Immature natural killer cell (primary cell): ENCODE data around the gene GZF1. TPM values are rescaled to one million over a fixed set of nuclear protein-coding genes. Genes with fewer than 3 reads are reported as not detected.
A peak's percentile ranks its signal among the peaks of the same experiment; 100 is the strongest.

Experiments
- DNase-seq, 3 donors: peaks; one replicate each; pipeline ENCODE4 v3.0.0; 2022; ENCODE audit warnings: mixed read lengths in 1 of 3
- H3K27ac Mint-ChIP-seq, 6 donors: one replicate each; pipeline ENCODE4 v1.8.0; 2020; ENCODE audit warnings: mixed read lengths in 6 of 6, mild to moderate bottlenecking in 5 of 6, inconsistent platforms in 4 of 6, moderate library complexity in 3 of 6
- H3K27me3 Mint-ChIP-seq, 3 donors: one replicate each; pipeline ENCODE4 v1.8.0; 2020 to 2021; ENCODE audit warnings: low read depth in 3 of 3, mild to moderate bottlenecking in 3 of 3, mixed read lengths in 3 of 3, moderate library complexity in 3 of 3, inconsistent platforms in 1 of 3
- H3K36me3 Mint-ChIP-seq, 3 donors: one replicate each; pipeline ENCODE4 v1.8.0; 2020; ENCODE audit warnings: mixed read lengths in 3 of 3, inconsistent platforms in 2 of 3, mild to moderate bottlenecking in 2 of 3
- H3K4me1 Mint-ChIP-seq, 2 donors: one replicate each; pipeline ENCODE4 v1.8.0; 2020; ENCODE audit warnings: inconsistent platforms in 2 of 2, mild to moderate bottlenecking in 2 of 2, mixed read lengths in 2 of 2, moderate library complexity in 1 of 2
- H3K4me3 Mint-ChIP-seq, 5 donors: one replicate each; pipeline ENCODE4 v1.8.0; 2020; ENCODE audit warnings: mild to moderate bottlenecking in 5 of 5, mixed read lengths in 5 of 5, inconsistent platforms in 3 of 5, moderate library complexity in 3 of 5
- H3K9me3 Mint-ChIP-seq, 6 donors: one replicate each; pipeline ENCODE4 v1.8.0; 2020; ENCODE audit warnings: mild to moderate bottlenecking in 6 of 6, mixed read lengths in 6 of 6, inconsistent platforms in 4 of 6, moderate library complexity in 3 of 6
- polyA plus RNA-seq, 3 donors: library from polyadenylated mRNA; unstranded; fragments of 300-500 nt; fragmentation: Illumina TruSeq; gene quantifications; one replicate each; pipeline ENCODE4 v1.2.3, GENCODE V29; 2021

Gene GZF1
- 1 to 10 TPM; 3.5 to 7.0 (median 5.5) TPM for polyA plus RNA-seq

- Mint-ChIP-seq H3K4me1 (peaks cover 55 to 71% of the 10 kb centered on the region in 2 donors), H3K9me3 (peaks cover 0 to 2% (median 0%) of the 10 kb centered on the region in 6 donors), H3K4me3 (peak within 1 kb of the TSS; percentile 97 to 98 (median 98)), H3K36me3 (peaks cover 10 to 14% (median 12%) of the 10 kb centered on the region in 3 donors), H3K27ac (peak within 1 kb of the TSS; percentile 97 to 100 (median 100)), H3K27me3 (peaks cover 26 to 34% (median 33%) of the 10 kb centered on the region in 3 donors)
- DNase-seq: peak; percentile 99 to 100 (median 100)
Measured at GRCh38 chr20:23361476-23362391, at the start of gene GZF1. GZF1 (plus strand) TSS chr20:23362182; CDS start chr20:23364384, 2,202 bp downstream.

- Mint-ChIP-seq H3K4me3 (no peak overlapping the region), H3K4me1 (no peaks in the 10 kb centered on the region), H3K36me3 (no peaks in the 10 kb centered on the region), H3K27me3 (peaks cover 0 to 4% (median 0%) of the 10 kb centered on the region in 3 donors), H3K9me3 (peaks cover 0 to 3% (median 0%) of the 10 kb centered on the region in 6 donors), H3K27ac (no peak overlapping the region)
- DNase-seq: no peak
Measured at GRCh38 chr20:23313271-23313670, 48.7 kb upstream of the GZF1 start.

GRCh38 chr20:23314699-23315098 is 47.3 kb upstream of the GZF1 start:
- peaks cover 0 to 1% (median 0%) of the 10 kb centered on the region in 3 donors for H3K27me3 Mint-ChIP-seq
- H3K36me3 Mint-ChIP-seq: no peaks in the 10 kb centered on the region
- H3K9me3 Mint-ChIP-seq: peaks cover 0 to 3% (median 0%) of the 10 kb centered on the region in 6 donors
- no peak overlapping the region for H3K4me3 Mint-ChIP-seq
- H3K4me1 Mint-ChIP-seq: no peaks in the 10 kb centered on the region
- no peak overlapping the region for H3K27ac Mint-ChIP-seq
- no peak for DNase-seq

GRCh38 chr20:23315099-23315498 is 46.9 kb upstream of the GZF1 start:
- Mint-ChIP-seq H3K4me3 (no peak overlapping the region), H3K4me1 (no peaks in the 10 kb centered on the region), H3K27ac (no peak overlapping the region), H3K9me3 (peaks cover 0 to 3% (median 0%) of the 10 kb centered on the region in 6 donors), H3K27me3 (peaks cover 0 to 1% (median 0%) of the 10 kb centered on the region in 3 donors), H3K36me3 (no peaks in the 10 kb centered on the region)
- DNase-seq: no peak

- Mint-ChIP-seq H3K27ac (no peak overlapping the region), H3K4me3 (no peak overlapping the region), H3K4me1 (no peaks in the 10 kb centered on the region), H3K9me3 (no peaks in the 10 kb centered on the region), H3K27me3 (peaks cover 0 to 2% (median 0%) of the 10 kb centered on the region in 3 donors), H3K36me3 (no peaks in the 10 kb centered on the region)
- DNase-seq: no peak
Measured at GRCh38 chr20:23316626-23317025, 45.4 kb upstream of the GZF1 start.

- H3K4me3 Mint-ChIP-seq: no peak overlapping the region
- no peak for DNase-seq
- peaks cover 0 to 2% (median 0%) of the 10 kb centered on the region in 3 donors for H3K27me3 Mint-ChIP-seq
- H3K36me3 Mint-ChIP-seq: no peaks in the 10 kb centered on the region
- H3K27ac Mint-ChIP-seq: no peak overlapping the region
- H3K9me3 Mint-ChIP-seq: no peaks in the 10 kb centered on the region
- no peaks in the 10 kb centered on the region for H3K4me1 Mint-ChIP-seq
Measured at GRCh38 chr20:23317081-23317480, 44.9 kb upstream of the GZF1 start.

GRCh38 chr20:23318347-23318746 is 43.6 kb upstream of the GZF1 start:
- Mint-ChIP-seq H3K9me3 (no peaks in the 10 kb centered on the region), H3K36me3 (no peaks in the 10 kb centered on the region), H3K4me1 (no peaks in the 10 kb centered on the region)

GRCh38 chr20:23320317-23320716 is 41.7 kb upstream of the GZF1 start:
- Mint-ChIP-seq H3K9me3 (no peaks in the 10 kb centered on the region), H3K4me3 (no peak overlapping the region), H3K27me3 (peaks cover 0 to 6% (median 0%) of the 10 kb centered on the region in 3 donors), H3K27ac (no peak overlapping the region), H3K36me3 (no peaks in the 10 kb centered on the region), H3K4me1 (no peaks in the 10 kb centered on the region)
- no peak for DNase-seq

More at GRCh38 chr20:23318347-23318746, 43.6 kb upstream of the GZF1 start:
- no peak overlapping the region for H3K27ac Mint-ChIP-seq
- H3K27me3 Mint-ChIP-seq: peaks cover 0 to 2% (median 0%) of the 10 kb centered on the region in 3 donors
- no peak for DNase-seq
- H3K4me3 Mint-ChIP-seq: no peak overlapping the region

GRCh38 chr20:23325107-23325506 is 36.9 kb upstream of the GZF1 start:
- no peak overlapping the region for H3K4me3 Mint-ChIP-seq
- no peaks in the 10 kb centered on the region for H3K9me3 Mint-ChIP-seq
- DNase-seq: no peak
- H3K27ac Mint-ChIP-seq: no peak overlapping the region
- peaks cover 0 to 6% (median 2%) of the 10 kb centered on the region in 3 donors for H3K27me3 Mint-ChIP-seq
- H3K36me3 Mint-ChIP-seq: no peaks in the 10 kb centered on the region
- H3K4me1 Mint-ChIP-seq: no peaks in the 10 kb centered on the region

- peaks cover 0 to 4% (median 2%) of the 10 kb centered on the region in 3 donors for H3K27me3 Mint-ChIP-seq
- DNase-seq: no peak
- H3K36me3 Mint-ChIP-seq: no peaks in the 10 kb centered on the region
- no peaks in the 10 kb centered on the region for H3K4me1 Mint-ChIP-seq
- H3K9me3 Mint-ChIP-seq: no peaks in the 10 kb centered on the region
- no peak overlapping the region for H3K4me3 Mint-ChIP-seq
- H3K27ac Mint-ChIP-seq: no peak overlapping the region
Measured at GRCh38 chr20:23326774-23327173, 35.2 kb upstream of the GZF1 start.

GRCh38 chr20:23327617-23328333 is 34.2 kb upstream of the GZF1 start:
- Mint-ChIP-seq H3K27me3 (peaks cover 0 to 5% (median 2%) of the 10 kb centered on the region in 3 donors), H3K4me3 (no peak overlapping the region), H3K36me3 (no peaks in the 10 kb centered on the region), H3K4me1 (no peaks in the 10 kb centered on the region), H3K9me3 (no peaks in the 10 kb centered on the region), H3K27ac (no peak overlapping the region)
- DNase-seq: no peak

- H3K4me3 Mint-ChIP-seq: no peak overlapping the region
- no peak for DNase-seq
- H3K27ac Mint-ChIP-seq: no peak overlapping the region
- H3K36me3 Mint-ChIP-seq: no peaks in the 10 kb centered on the region
- no peaks in the 10 kb centered on the region for H3K4me1 Mint-ChIP-seq
- peaks cover 0 to 10% (median 0%) of the 10 kb centered on the region in 3 donors for H3K27me3 Mint-ChIP-seq
- no peaks in the 10 kb centered on the region for H3K9me3 Mint-ChIP-seq
Measured at GRCh38 chr20:23331450-23332350, 30.3 kb upstream of the GZF1 start.

- H3K4me1 Mint-ChIP-seq: no peaks in the 10 kb centered on the region
- H3K4me3 Mint-ChIP-seq: no peak overlapping the region
- peaks cover 0 to 14% (median 3%) of the 10 kb centered on the region in 3 donors for H3K27me3 Mint-ChIP-seq
- no peaks in the 10 kb centered on the region for H3K36me3 Mint-ChIP-seq
- DNase-seq: no peak
- no peak overlapping the region for H3K27ac Mint-ChIP-seq
- H3K9me3 Mint-ChIP-seq: no peaks in the 10 kb centered on the region
Measured at GRCh38 chr20:23332467-23332866, 29.5 kb upstream of the GZF1 start.
